Stomach (tissue), 4 donors: ENCODE data around the gene ORC3.

Experiments used
- CTCF ChIP-seq, 7 experiments: fragments of 450-650 bp in 4 of 7; fragments of 200-600 bp in 3 of 7; sonication (generic) in 3 of 7; IDR thresholded peaks; one replicate each; pipeline ENCODE4 v1.5.1; 2016 to 2019; ENCODE audit warnings: antibody characterized with exemption in 7 of 7, control low read depth in 2 of 7, mild to moderate bottlenecking in 1 of 7
- EP300 ChIP-seq: sonication (generic); formaldehyde crosslinking; IDR thresholded peaks from one replicate; pipeline ENCODE4 v1.6.1; 2017; ENCODE audit warnings: antibody characterized with exemption
- POLR2A ChIP-seq, 4 donors: fragments of 450-650 bp; IDR thresholded peaks; one replicate each; pipeline ENCODE4 v1.6.1; 2016; ENCODE audit warnings: antibody characterized with exemption in 4 of 4, control low read depth in 2 of 4, mild to moderate bottlenecking in 1 of 4, moderate library complexity in 1 of 4

- TF ChIP-seq CTCF (IDR thresholded peaks at IDR 0.05) (no peak), POLR2A (IDR thresholded peaks at IDR 0.05) (no peak), EP300 (no peak)
Measured at GRCh38 chr6:87663434-87663833, 73.5 kb downstream of the ORC3 start.
